B cell (primary cell): ENCODE results near the gene BCAM. TPM values are rescaled to one million over a fixed set of nuclear protein-coding genes. Genes with fewer than 3 reads are reported as not detected.

Experiments
- ATAC-seq: fragments of 200-7000 bp; cut with Tn5 transposase; one replicate; pipeline ENCODE4 v1.10.0; 2021; ENCODE audit warnings: low read depth, mild to moderate bottlenecking, moderate number of reproducible peaks, moderate library complexity
- CTCF ChIA-PET: fragments of 350-600 bp; sonication (Branson Sonifier 250); formaldehyde crosslinking; loops from one replicate; lab custom pipeline; 2021; ENCODE audit warnings: antibody characterized with exemption, inconsistent platforms; lab: Charles Lee
- POLR2A ChIA-PET: fragments of 350-600 bp; sonication (Branson Sonifier 250); formaldehyde crosslinking; loops from one replicate; lab custom pipeline; 2021; ENCODE audit warnings: antibody characterized with exemption; lab: Charles Lee
- DNase-seq: peaks from one replicate; pipeline ENCODE4 v3.0.0; 2013
- H2AFZ ChIP-seq: 2 replicates; pipeline ENCODE4 v1.6.1; 2012; ENCODE audit warnings: mild to moderate bottlenecking, low read depth, low read length; ENCODE audit not compliant: insufficient read depth, poor library complexity, severe bottlenecking
- H3K27ac ChIP-seq, 2 donors: 1 replicate in 1 of 2; 2 replicates in 1 of 2; pipeline ENCODE4 v1.5.1; 2012 to 2013; ENCODE audit warnings: low read length in 2 of 2, mild to moderate bottlenecking in 2 of 2, moderate library complexity in 1 of 2
- H3K27me3 ChIP-seq, 4 experiments: fragments of 200-600 bp in 1 of 4; sonication (generic) in 1 of 4; replicated peaks in 1 of 4; 1 replicate in 2 of 4; 2 replicates in 2 of 4; pipeline versions ENCODE4 v1.6.1 to v1.7.0; 2013 to 2016; ENCODE audit warnings: low read length in 3 of 4, mild to moderate bottlenecking in 2 of 4, mixed read lengths in 1 of 4, moderate library complexity in 1 of 4; ENCODE audit not compliant: insufficient read depth in 4 of 4, control insufficient read depth in 3 of 4; ENCODE audit errors: control extremely low read depth in 1 of 4
- H3K36me3 ChIP-seq, 2 experiments: replicated peaks in 1 of 2; 1 replicate in 1 of 2; 2 replicates in 1 of 2; pipeline versions ENCODE4 v1.6.1 to v1.7.1; 2013; ENCODE audit warnings: low read length in 1 of 2; ENCODE audit not compliant: insufficient read depth in 2 of 2, control insufficient read depth in 1 of 2; ENCODE audit errors: control extremely low read depth in 1 of 2, extremely low read depth in 1 of 2
- H3K4me1 ChIP-seq, 2 donors: fragments of 200-600 bp in 1 of 2; sonication (generic) in 1 of 2; 1 replicate in 1 of 2; 2 replicates in 1 of 2; pipeline versions ENCODE4 v1.5.1 to v1.6.1; 2013 to 2017; ENCODE audit warnings: low read length in 2 of 2; ENCODE audit not compliant: control insufficient read depth in 2 of 2, insufficient read depth in 2 of 2
- H3K4me2 ChIP-seq: replicated peaks from 2 replicates; pipeline ENCODE3; 2012; ENCODE audit warnings: mild to moderate bottlenecking, low read depth, low read length; ENCODE audit not compliant: poor library complexity, severe bottlenecking
- H3K4me3 ChIP-seq, 5 experiments: fragments of 200-600 bp in 1 of 5; sonication (generic) in 1 of 5; 1 replicate in 3 of 5; 2 replicates in 2 of 5; pipeline versions ENCODE4 v1.5.1 to v1.7.0; 2011 to 2016; ENCODE audit warnings: low read length in 4 of 5, mild to moderate bottlenecking in 4 of 5, low read depth in 2 of 5, control low read depth in 1 of 5, moderate library complexity in 1 of 5; ENCODE audit not compliant: insufficient read depth in 1 of 5; ENCODE audit errors: control extremely low read depth in 1 of 5, extremely low read depth in 1 of 5
- H3K79me2 ChIP-seq: fragments of 200-600 bp; sonication (generic); one replicate; pipeline ENCODE4 v1.6.0; 2016; ENCODE audit warnings: low read length; ENCODE audit not compliant: control insufficient read depth, insufficient read depth
- H3K9ac ChIP-seq: fragments of 200-600 bp; sonication (generic); 2 replicates; pipeline ENCODE4 v1.6.1; 2017; ENCODE audit warnings: mild to moderate bottlenecking, low read length, moderate library complexity
- H3K9me3 ChIP-seq, 3 donors: one replicate each; pipeline versions ENCODE4 v1.6.1 to v1.7.1; 2013; ENCODE audit warnings: low read length in 2 of 3; ENCODE audit not compliant: control insufficient read depth in 2 of 3, insufficient read depth in 1 of 3; ENCODE audit errors: control extremely low read depth in 1 of 3
- H4K20me1 ChIP-seq: 2 replicates; pipeline ENCODE4 v1.6.0; 2012; ENCODE audit warnings: mild to moderate bottlenecking, low read length; ENCODE audit not compliant: insufficient read depth, control insufficient read depth, poor library complexity, severe bottlenecking
- H3K27ac Mint-ChIP-seq: one replicate; pipeline ENCODE4 v1.8.0; 2021; ENCODE audit warnings: mixed read lengths
- H3K27me3 Mint-ChIP-seq: one replicate; pipeline ENCODE4 v1.8.0; 2021; ENCODE audit warnings: mixed read lengths
- H3K4me1 Mint-ChIP-seq: one replicate; pipeline ENCODE4 v1.8.0; 2021; ENCODE audit warnings: mixed read lengths
- H3K4me3 Mint-ChIP-seq: one replicate; pipeline ENCODE4 v1.8.0; 2021; ENCODE audit warnings: mixed read lengths
- H3K9me3 Mint-ChIP-seq: one replicate; pipeline ENCODE4 v1.8.0; 2022; ENCODE audit warnings: mixed read lengths; ENCODE audit not compliant: insufficient read depth
- CTCF ChIP-seq: fragments of 200-600 bp; IDR thresholded peaks from one replicate; pipeline ENCODE4 v1.8.0; 2022; ENCODE audit warnings: antibody characterized with exemption, mild to moderate bottlenecking
- EZH2 ChIP-seq: IDR thresholded peaks from 2 replicates; pipeline ENCODE4 v1.6.1; 2012; ENCODE audit warnings: borderline replicate concordance, low read depth, mild to moderate bottlenecking, moderate library complexity, low read length; ENCODE audit not compliant: insufficient read depth, poor library complexity, severe bottlenecking
- WGBS: methylation state at CpG from one replicate; pipeline ENCODE4 v1.1.5; 2013; ENCODE audit warnings: missing lambda C conversion rate; ENCODE audit not compliant: insufficient coverage; 5-methylcytosine and 5-hydroxymethylcytosine counted together
- intact Hi-C: fragments of 100-400 bp; cut with micrococcal nuclease; formaldehyde crosslinking; loops from one replicate; pipeline ENCODE4 v1.10.0; 2022
- polyA plus RNA-seq: library from polyadenylated mRNA; depleted of rRNA; stranded (reverse); fragments of >200 nt; gene quantifications from 2 replicates; pipeline ENCODE4 v1.2.3, GENCODE V29; 2012
- total RNA-seq, 2 donors: library from RNA; stranded (reverse); fragments of 120-200 nt in 1 of 2; gene quantifications; 1 replicate in 1 of 2; 2 replicates in 1 of 2; pipeline versions ENCODE4 v1.2.3 to v1.2.4, GENCODE V29; 2013 to 2022

Gene BCAM
- total and polyA plus RNA-seq, 2 donors (not counting 1 experiment from before 2014, with no cell fraction given) = not detected

GRCh38 chr19:44782729-44783128 is 26.2 kb upstream of the BCAM start:
- POLR2A ChIA-PET = no interaction called here
- intact Hi-C loops = loop anchor here (10.0 kb wide), 1 partner anchor 552 kb away; no protein-coding TSS in a partner anchor
- H3K27ac Mint-ChIP-seq = no peak overlapping the region

More at GRCh38 chr19:44782729-44783128, 26.2 kb upstream of the BCAM start:
- H3K4me1 ChIP-seq = peaks cover 0 to 6% of the 10 kb centered on the region in 2 donors
- TF ChIP-seq CTCF (no peak), EZH2 (no peak)
- Mint-ChIP-seq H3K27me3 (peaks cover 17% of the 10 kb centered on the region), H3K4me1 (peaks cover 5% of the 10 kb centered on the region), H3K9me3 (no peaks in the 10 kb centered on the region), H3K4me3 (no peak overlapping the region)
- CTCF ChIA-PET = interaction anchor here (0.7 to 5.6 kb wide), 9 partner anchors 12 to 556 kb away, joined by 3 to 32 read pairs (median 4); no protein-coding TSS in a partner anchor
- H3K27me3 ChIP-seq = peaks cover 0 to 11% (median 0%) of the 10 kb centered on the region in 4 experiments
- H3K4me2 ChIP-seq = no peak overlapping the region
- H3K4me3 ChIP-seq = no peak overlapping the region
- ATAC-seq (no peak), DNase-seq (no peak)
- no peak overlapping the region for H2AFZ ChIP-seq
- WGBS = 90% methylated on average over 2 of the region's 5 CpGs
- no peaks in the 10 kb centered on the region for H3K9me3 ChIP-seq
- no peak overlapping the region for H3K27ac ChIP-seq
- H3K9ac ChIP-seq = no peak overlapping the region
- H3K79me2 ChIP-seq = no peaks in the 10 kb centered on the region
- no peaks in the 10 kb centered on the region for H4K20me1 ChIP-seq
- no peaks in the 10 kb centered on the region for H3K36me3 ChIP-seq
